DND-41 (cell line): ENCODE results near the gene ADH5.

Experiments used
- EZH2 ChIP-seq: IDR thresholded peaks from 3 replicates; pipeline ENCODE4 v1.6.1; 2012; ENCODE audit warnings: borderline replicate concordance, low read depth, mild to moderate bottlenecking, moderate library complexity, low read length, inconsistent platforms; ENCODE audit not compliant: severe bottlenecking
- TF ChIP-seq, protein P1 (sequence below): IDR thresholded peaks from 2 replicates; pipeline ENCODE4 v1.5.1; 2012; ENCODE audit warnings: borderline replicate concordance, low read length, moderate library complexity, mild to moderate bottlenecking; ENCODE audit not compliant: poor library complexity, severe bottlenecking; ENCODE audit errors: extremely low read depth

- TF ChIP-seq, protein P1, sequence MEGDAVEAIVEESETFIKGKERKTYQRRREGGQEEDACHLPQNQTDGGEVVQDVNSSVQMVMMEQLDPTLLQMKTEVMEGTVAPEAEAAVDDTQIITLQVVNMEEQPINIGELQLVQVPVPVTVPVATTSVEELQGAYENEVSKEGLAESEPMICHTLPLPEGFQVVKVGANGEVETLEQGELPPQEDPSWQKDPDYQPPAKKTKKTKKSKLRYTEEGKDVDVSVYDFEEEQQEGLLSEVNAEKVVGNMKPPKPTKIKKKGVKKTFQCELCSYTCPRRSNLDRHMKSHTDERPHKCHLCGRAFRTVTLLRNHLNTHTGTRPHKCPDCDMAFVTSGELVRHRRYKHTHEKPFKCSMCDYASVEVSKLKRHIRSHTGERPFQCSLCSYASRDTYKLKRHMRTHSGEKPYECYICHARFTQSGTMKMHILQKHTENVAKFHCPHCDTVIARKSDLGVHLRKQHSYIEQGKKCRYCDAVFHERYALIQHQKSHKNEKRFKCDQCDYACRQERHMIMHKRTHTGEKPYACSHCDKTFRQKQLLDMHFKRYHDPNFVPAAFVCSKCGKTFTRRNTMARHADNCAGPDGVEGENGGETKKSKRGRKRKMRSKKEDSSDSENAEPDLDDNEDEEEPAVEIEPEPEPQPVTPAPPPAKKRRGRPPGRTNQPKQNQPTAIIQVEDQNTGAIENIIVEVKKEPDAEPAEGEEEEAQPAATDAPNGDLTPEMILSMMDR, result no peak
- TF ChIP-seq EZH2, result no peak
Measured at GRCh38 chr4:99029852-99030251, 58.7 kb downstream of the ADH5 start.
